Activated CD4-positive, alpha-beta T cell treated with anti-CD3 and anti-CD28 coated beads, Interleukin-2, amount 50 U/mL, for 4 hours (primary cell): ENCODE data around the gene BICD2.
"Not testable (repeated sequence)": the region's sequence is repeated elsewhere in the genome, so short reads cannot be mapped to it uniquely, and the experiment has no call there.

Source experiments
- DNase-seq, 2 experiments: peaks; one replicate each; pipeline ENCODE4 v3.0.0-alpha.2; 2020

BICD2 gene

DNA sequence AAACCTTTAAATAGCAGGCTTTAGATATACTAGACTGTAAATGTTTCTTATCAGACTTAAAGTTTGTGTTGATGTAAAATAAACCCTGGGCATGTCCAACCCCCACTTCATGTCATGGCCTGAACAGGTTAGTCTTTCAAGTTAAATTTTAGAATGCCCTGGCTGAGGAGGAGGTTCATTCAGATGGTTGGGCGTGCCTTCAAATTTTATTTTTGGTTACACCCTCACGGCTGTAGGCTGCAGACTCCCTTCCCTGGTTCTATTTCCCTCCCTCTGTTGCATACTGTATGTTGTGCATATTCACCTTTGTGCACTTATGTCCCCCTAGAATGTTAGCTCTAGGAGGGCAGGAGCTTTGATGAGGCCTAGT, 5.3 kb upstream of the BICD2 start:
- no peak for DNase-seq

DNA sequence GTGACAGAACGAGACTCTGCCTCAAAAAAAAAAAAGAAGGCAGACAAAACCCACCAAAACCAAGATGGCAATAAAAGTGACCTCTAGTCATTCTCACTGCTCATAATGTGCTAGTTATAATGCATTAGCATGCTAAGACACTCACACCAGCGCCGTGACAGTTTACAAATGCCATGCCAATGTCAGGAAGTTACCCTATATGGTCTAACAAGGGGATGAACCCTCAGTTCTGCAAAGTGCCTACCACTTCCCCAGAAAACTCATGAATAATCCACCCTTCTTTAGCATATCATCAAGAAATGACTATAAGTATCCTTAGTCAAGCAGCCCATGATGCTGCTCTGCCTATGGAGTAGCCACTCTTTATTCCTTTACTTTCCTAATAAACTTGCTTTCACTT, 4.7 kb upstream of the BICD2 start:
- DNase-seq = no peak

DNA sequence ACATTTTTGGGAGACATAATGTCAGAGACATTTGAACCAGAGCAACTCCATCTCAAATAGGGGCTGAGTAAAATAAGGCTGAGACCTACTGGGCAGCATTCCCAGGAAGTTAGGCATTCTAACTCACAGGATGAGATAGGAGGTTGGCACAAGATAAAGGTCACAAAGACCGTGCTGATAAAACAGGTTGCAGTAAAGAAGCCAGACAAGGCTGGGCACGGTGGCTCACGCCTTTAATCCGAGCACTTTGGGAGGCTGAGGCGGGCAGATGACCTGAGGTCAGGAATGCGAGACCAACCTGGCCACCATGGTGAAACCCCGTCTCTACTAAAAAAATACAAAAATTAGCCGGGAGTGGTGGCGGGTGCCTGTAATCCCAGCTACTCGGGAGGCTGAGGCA, 4.2 kb upstream of the BICD2 start:
- not testable (repeated sequence) for DNase-seq

DNA sequence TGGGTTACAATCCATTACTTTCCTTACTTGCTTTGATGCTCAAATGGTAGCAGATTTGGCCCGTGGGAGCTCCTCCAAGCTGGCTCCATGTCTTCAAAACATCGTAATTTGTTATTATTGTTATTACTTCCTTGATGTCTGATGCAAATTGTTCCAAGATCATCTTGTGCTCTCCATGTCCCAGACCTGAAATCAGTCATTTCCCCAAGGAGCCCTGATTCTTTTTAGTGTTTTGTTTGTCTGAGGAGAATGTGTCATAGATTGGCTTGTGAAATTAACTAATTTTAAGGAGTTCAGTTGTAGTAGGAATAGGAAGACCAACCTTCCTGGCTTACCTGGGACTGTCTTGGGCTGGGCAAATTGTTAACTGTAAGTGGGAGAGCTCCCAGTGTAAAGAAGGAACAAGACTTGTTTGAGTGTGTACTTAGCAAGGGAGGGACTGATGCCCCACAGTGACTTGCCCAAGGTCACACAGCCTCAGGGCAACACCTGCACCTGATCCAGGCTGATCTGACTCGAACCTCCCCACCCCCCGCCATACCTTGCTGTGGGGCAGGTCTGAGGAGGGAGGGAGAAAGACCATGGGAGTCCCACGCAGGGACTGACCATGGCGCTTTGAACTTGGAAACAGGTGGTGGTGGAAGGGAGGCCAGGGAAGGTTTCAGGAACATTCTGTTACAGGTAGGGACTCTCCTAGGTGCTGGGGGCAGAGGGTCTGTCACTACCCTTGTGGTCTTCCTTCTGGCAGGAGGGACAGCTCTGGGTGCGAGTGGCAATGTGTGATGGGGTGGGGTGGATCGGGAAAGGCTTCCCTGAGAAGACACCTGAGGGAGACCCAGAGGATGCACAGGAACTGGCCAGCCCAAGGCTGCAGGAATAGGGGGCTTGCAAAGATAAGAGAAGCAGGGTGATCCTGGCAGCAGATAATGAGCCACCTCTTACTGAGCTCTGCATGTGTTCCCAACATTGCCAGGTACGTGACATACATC, 2.7 kb upstream of the BICD2 start:
- DNase-seq = no peak

DNA sequence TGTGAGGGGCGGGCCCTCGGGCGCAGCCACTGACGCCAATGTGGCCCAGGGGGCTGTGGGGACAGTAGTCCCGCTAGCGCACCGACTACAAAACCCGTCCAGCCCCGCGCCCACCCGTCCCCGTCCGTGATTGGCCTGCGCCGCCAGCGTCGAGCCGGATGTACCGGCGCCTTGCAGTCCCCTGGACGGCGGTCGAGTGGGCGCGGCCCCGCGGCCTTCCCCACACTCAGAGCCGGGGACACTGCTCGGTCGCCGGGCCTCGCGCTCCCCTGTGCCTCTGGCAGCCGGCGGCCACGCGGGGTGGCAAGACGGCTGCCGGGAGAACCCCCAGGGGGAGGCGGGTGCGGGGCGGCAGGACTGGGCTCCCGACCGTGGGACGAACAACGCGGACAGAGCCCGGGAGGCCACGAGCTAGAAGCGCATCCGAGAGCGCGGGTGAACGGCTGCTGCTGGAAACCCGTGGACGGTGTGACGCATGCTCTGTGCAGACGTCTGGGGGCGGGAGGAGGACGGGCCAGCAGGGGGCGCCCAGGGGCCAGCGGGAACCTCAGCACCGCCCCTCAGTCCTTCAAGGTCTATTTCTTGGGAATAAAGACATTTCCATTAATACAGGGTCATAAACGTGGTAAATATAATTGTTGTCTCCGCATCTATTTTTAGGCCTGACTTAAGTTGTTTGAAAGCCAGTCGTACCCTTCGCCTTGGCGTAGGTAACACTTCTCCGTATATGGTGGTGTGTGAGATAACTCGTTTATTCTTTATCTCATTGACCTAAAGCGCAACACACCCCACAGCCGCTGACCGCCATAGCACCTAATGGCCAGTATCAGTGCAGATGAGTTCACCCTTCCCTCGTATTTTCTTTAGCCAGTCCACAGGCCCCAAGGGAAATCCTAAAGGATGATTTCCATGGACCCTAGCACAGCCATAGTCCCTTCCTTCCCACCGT, 629 bp upstream of the BICD2 start:
- DNase-seq = peak; percentile 94 to 95

DNA sequence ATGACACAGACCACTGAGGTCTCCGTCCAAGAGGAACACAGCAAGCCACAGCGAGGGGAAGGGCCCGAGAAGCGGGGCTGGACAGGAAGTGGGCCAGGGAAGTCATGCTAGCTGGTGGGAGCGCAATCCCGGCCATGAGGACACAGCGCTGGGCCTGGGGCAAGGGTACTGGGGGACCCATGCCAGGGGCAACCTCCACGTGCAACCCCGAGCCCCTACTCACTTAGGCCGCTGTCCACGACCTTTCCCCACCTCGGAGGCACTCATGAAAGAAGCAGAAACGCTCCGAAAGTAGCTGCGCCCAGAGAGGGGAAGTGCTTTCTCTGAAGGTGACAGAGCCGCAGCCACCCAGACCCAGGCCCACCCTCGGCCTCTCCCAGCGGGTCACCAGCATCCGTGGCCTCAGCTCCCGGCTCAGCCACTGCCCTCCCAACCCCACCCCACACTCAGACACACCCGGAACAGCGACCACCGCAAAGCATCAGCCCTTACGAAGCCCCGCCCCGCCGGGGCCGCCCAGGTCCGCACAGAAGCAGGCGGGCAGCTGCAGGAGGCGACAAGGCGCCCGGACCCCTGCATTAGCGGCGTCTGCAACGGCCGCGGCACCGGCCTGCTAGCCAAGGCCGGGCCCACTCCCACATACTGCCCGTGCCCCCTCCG, 782 bp downstream of the BICD2 start:
- DNase-seq = peak in 1 of 2 experiments; percentile 9

DNA sequence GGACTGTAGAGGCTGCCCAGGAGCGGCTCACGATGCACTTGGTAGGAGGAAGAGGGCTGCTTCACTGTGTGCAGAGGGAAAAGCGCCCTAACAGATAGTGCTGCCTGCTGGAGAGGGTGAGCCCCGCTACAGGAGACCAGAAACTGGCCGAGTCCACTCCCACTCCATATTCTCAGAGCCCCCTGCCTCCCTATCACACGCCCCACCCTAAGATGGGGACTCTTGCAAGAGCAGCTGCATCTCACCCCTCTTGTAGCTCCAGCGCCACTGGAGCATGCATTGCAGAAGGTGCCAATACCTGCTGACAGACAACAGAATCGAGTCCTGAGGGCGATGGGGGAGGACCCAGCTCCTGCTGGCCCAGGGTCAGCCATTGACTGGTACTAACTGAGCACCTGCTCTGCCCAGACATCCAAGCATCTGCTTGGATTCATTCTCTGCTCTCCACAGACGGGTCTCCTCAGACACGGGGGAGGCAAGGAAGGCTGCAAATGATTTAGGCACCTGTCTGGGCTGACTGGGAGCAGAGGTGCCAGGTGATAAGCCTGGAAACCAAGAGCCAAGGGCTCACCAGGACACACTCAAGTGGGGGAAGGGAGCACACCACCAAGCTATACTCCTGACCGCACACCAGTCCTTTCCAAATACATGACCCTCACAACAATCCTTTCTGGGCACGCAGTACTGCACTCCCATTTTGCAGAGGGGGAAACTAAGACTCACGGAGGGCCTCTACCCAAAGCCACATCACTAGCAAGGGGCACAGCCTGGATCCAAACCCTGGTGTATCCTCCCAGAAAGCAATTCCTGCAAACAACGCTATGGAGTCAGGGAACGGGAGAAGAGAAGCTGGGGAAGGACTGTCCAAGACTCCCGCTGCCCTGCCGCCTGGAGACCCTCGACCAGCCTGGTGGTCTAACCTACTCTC, 1.6 kb downstream of the BICD2 start:
- no peak for DNase-seq

DNA sequence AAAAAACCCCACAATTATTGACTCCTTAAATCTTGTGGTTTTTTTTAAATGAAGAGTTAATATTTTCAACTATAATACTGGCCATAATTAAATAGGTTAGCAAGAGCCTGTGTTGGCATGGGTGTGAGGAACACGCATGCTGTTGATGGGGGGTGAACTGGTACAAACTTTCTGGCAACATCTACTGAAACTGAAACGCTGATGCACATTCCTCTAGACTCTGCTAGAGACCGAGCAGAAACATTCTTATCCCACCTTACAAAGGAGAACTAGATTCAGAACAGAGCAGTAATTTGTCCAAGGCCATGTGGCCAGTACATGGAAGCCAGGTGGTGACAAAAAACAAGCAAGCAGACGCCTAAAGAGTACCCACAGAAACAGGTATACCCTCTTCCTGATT, 2.4 kb downstream of the BICD2 start:
- DNase-seq = no peak

DNA sequence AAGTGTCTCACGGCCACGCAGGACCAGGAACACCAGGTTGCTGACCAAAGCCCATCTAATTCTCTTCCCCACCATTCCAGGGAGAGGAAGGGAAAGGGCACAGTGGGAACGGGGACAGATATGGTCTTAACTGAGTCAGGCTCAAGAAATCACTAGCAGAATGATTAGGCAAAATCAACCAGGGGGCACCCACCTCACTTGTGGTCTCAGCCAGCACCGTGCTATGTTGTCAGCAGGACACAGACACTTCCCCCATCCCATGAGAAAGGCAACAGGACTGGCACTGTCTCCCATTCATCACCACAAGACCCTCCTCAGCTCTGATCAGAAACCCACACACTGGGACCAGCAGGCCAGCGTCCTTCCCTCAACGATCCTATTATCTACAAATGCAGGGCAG, 2.9 kb downstream of the BICD2 start:
- DNase-seq = no peak

DNA sequence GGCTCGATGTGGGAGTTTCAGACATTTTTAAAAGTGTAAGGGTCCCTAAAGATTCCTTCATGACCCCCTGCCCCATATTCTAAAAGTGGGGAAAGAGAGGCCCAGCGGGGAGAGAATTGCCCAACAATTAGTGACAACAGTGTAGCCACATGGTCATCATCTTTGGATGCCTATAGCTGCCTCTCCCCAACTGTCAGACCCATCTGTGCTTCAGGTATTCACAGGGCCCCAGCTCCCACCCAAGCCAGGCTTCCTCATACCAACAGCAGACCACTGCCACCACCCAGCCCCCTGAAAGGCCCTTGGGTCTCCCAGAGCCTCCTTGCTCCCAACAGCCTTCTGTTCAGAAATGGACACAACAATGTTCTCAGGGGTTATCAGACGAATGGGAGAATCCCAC, 4.1 kb downstream of the BICD2 start:
- DNase-seq = no peak

DNA sequence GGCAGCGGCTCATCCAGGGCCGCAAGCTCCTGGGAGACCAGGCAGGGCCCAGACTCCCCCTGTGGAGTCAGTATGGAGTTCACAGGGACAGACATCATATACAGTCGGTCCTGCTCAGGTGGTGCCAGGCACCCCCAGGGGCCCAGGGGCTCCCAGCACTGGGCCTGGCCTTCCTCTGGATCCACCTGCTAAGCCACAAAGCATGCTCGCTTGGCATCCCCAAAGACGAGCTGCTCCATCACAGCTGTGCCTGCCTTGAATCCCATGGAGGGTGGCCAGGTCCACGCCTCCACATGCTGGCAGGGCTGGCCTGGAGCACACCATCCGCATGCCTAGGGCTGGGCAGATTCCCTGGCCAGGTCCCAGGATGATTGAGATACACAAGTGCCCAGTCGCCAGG, 4.6 kb downstream of the BICD2 start:
- DNase-seq = no peak

DNA sequence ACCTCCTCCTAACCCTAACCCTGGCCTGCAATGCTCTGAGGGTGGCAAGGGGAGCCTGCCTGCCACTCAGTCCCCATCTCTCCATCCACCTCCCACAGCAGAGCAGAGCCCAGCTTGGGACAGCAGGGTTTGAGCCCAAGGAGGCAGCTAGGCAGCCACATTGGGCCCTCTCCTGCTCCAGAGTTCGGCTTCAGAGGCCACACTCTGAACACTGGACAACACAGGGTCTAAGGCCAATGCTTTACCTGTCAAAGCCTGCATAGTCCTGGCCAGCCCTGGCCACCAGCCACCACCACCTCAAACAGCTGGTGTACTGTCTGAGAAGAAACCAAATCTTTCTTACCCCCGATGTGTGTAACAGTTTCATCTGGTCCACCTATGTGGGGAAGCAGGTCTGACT, 5.2 kb downstream of the BICD2 start:
- DNase-seq = no peak

DNA sequence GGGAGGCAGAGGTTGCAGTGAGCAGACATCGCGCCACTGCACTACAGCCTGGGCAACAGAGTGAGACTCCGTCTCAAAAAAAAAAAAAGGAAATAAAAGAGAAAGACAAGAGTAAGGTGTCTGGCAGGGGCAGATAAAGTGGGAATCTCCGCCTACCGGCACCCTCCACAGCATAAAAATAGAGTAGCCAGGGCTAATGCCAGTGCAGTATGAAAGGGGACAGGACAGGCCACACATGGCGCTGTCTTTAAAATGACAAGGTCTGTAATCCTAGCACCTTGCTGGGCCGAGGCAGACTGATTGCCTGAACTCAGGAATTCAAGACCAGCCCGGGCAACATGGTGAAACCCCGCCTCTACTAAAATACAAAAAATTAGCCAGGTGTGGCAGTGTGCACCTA, 7.8 kb downstream of the BICD2 start:
- DNase-seq = no peak

DNA sequence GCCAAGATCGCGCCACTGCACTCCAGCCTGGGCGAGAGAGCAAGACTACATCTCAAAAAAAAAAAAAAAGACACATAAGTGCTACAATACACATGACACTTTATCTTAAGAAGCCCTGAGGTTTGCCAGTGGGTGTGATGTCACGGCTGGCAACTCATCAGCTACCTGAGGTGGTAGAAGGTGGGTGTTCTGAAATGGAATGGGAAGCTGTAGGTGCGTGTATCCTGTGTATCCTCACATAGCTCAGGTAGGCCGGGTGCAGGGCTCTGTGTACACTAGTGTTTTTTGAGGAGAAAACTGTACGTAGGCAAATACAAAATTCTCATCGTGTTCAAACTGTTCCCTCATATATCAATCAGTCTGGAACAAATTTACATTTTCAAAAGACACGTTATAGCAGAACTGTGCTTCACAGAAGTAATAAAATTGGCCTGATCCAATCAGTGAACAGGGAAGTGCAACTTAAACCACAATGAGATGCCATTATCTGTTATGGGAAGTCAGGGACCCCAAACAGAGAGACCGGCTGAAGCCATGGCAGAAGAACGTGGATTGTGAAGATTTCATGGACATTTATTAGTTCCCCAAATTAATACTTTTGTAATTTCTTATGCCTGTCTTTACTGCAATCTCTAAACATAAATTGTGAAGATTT, 10.4 kb downstream of the BICD2 start:
- DNase-seq = no peak

DNA sequence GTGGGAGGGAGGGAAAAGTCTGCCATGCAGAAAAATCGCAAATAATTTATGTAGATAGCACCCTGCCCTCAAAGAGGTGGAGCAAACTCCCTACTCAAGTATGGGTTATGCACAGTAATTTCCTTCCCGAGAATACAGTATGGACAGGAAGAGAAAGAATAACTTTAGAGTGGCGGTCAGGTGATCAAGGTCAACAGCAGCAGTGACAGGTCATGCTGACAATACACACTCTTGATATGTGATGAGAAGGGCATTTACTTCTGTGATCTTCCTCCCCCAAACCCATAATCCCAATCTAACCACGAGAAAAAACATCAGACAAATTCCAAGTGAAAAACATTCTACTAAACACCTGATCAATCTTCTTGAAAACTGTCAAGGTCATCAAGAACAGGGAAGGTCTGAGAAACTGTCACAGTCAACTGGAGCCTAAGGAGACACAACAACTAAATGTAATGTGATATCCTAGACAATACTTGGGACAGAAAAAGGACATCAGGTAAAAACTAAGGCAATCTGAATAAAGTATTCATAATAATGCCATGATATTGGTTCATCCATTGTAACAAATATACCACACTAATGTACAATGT, 11.7 kb downstream of the BICD2 start:
- no peak for DNase-seq

DNA sequence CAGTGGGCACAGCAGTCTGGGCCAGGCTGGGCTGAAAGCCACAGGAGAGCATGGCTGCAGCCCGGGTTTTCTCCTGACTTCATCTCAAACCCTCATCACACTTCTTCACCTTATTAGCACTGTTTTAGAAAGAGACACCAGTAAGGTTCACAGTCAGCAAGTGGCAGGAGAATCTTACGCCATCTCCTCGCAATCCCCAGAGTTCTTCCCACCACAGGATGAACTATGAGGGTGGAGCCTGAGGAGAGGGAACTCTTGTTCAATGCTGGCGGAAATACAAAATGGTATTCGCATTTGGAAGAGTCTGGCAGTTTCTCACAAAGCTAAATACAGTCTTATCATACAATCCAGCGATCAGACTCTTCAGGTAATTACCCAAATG, 14.7 kb downstream of the BICD2 start:
- DNase-seq = no peak

DNA sequence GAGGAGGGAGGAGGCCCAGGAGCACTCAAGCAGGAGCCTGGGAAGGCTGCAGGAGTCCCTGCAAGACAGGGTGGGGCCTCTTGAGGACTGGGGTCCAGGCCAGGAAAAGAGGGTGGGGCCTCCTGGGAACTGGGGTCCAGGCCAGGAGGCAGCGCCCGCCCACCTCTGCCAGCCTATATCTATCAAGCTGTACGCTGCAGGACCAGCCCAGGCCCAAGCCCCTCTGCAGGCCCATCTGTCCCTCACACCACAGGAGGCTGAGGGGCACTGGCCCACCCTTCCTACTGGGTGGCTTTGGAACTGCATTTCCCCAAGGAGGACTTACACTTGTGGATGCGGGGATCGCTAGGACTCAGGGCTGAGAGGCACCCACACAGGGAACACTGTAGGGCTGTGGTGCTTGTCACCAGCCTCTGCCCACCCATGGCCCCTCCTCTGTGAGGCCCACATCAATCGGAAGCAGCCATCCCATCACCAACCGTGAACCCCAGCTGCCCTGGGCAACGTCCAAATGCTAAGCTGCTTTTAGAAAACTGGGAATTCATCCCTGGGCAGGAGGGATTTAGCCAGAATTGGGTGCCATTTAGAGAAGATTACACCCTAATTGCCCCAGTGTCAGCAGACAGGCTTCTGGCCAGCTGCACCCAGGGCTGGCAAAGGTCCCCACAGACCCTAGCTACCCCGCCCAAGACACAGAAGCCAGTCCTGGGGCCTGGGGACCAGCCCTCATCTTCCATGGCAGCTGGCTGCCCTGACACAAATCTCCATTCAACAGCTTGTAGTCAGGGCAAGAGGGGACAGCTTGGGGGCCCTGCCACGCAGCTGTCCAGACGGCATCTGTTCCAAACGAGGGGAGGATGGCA, 15.3 kb downstream of the BICD2 start:
- DNase-seq = no peak

DNA sequence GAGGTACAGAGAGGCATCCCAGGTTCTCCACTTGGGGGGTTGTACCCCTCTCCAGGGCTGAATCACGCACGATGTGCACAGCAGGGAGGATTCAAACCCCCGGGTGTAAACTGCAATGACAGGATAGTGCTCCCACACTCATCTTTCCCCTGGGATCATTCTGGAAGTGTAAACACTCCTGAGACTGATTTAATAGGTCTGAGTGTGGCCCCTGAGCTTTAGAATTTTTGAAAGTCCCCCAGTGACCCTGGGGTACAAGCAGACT, 16.5 kb downstream of the BICD2 start:
- no peak for DNase-seq

DNA sequence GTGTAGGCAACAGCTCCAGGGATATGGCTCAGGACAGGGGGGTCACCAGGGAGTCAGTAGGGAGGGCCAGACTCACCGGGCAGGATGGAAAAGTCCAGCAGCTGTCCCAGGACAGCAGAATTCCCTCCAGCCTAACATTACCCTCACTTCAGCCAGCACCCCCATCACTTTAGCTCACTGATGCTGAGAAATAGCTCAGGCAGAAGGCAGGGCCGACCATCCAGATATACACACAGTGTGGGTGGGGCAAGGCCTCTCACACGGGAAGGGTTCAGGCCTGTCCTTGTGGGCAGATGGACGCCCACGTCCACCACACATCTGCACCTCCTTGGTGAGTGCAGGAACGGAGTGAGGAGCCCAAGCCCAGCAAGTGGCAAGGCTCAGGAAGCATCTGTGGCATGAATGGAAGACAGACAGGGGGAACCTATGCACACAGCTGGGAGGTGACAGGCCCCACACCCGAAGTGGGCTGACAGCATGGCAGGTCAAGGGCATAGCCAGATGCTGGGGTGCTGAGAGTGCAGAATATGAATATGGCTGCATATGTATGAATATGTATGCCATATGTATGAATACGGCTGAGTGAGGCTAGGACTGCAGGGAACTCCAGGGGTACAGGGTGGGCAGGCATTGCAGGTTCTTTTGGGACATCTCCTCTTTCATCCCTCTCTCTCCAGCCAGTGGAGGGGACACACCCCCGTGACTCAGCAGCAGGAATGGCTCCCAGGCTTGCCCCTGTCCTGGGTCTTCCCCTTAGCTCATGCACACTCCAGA, 17.0 kb downstream of the BICD2 start:
- DNase-seq = no peak
